OCI-LY7 (cell line): Measurements from ENCODE around the gene DUOX1. TPM values are rescaled to one million over a fixed set of nuclear protein-coding genes. Genes with fewer than 3 reads are reported as not detected.

Source experiments
- BruUV-seq: library from RNA; stranded (reverse); fragments of 400-500 nt; replicated peaks from 2 replicates; lab custom pipeline; 2021; lab: Mats Ljungman, UMichigan
- CTCF ChIA-PET: fragments of 300-600 bp; sonication (Branson Sonifier 250); formaldehyde crosslinking; loops from one replicate; lab custom pipeline; 2022; ENCODE audit warnings: antibody characterized with exemption; ENCODE audit not compliant: unreplicated experiment; lab: Charles Lee
- POLR2A ChIA-PET: fragments of 300-600 bp; sonication (Branson Sonifier 250); formaldehyde crosslinking; loops from one replicate; lab custom pipeline; 2022; ENCODE audit warnings: antibody characterized with exemption; lab: Charles Lee
- DNase-seq: peaks from one replicate; pipeline ENCODE4 v3.0.0-alpha.2; 2015; ENCODE audit warnings: low spot score
- H2AFZ ChIP-seq: fragments of 200-600 bp; sonication (generic), shearing (Covaris generic); 2 replicates; pipeline ENCODE4 v1.6.1; 2014; ENCODE audit warnings: mild to moderate bottlenecking, antibody characterized with exemption, low read length, moderate library complexity
- H3K27ac ChIP-seq: fragments of 200-600 bp; sonication (generic); 2 replicates; pipeline ENCODE4 v1.5.1; 2014; ENCODE audit warnings: mixed run types, low read depth, mild to moderate bottlenecking, moderate library complexity, low read length, inconsistent platforms; ENCODE audit not compliant: poor library complexity, severe bottlenecking
- H3K36me3 ChIP-seq: fragments of 200-600 bp; sonication (generic); 2 replicates; pipeline ENCODE4 v1.6.1; 2014; ENCODE audit warnings: mild to moderate bottlenecking, antibody characterized with exemption, low read length, moderate library complexity, mixed read lengths; ENCODE audit not compliant: insufficient read depth
- H3K4me1 ChIP-seq: fragments of 200-600 bp; sonication (generic); 2 replicates; pipeline ENCODE4 v1.5.1; 2014; ENCODE audit warnings: mild to moderate bottlenecking, low read length; ENCODE audit not compliant: insufficient read depth, poor library complexity, severe bottlenecking
- H3K4me2 ChIP-seq: fragments of 200-600 bp; sonication (generic); 2 replicates; pipeline ENCODE4 v1.6.1; 2014; ENCODE audit warnings: mild to moderate bottlenecking, low read length
- H3K4me3 ChIP-seq: fragments of 200-600 bp; sonication (generic); 2 replicates; pipeline ENCODE4 v1.5.1; 2014; ENCODE audit warnings: mild to moderate bottlenecking, low read depth, low read length; ENCODE audit not compliant: poor library complexity, severe bottlenecking
- H3K79me2 ChIP-seq: fragments of 200-600 bp; sonication (generic); 2 replicates; pipeline ENCODE4 v1.6.1; 2016; ENCODE audit warnings: low read depth, mild to moderate bottlenecking, low read length, moderate library complexity, mixed read lengths; ENCODE audit not compliant: insufficient read depth
- H3K9me2 ChIP-seq: fragments of 200-600 bp; sonication (generic); 2 replicates; pipeline ENCODE4 v1.6.1; 2016; ENCODE audit warnings: mild to moderate bottlenecking, low read length, mixed read lengths; ENCODE audit not compliant: insufficient read depth
- H3K9me3 ChIP-seq: fragments of 200-600 bp; sonication (generic); 2 replicates; pipeline ENCODE4 v1.6.1; 2014; ENCODE audit warnings: mild to moderate bottlenecking, mixed run types, low read length, mixed read lengths
- H4K20me1 ChIP-seq: fragments of 200-600 bp; sonication (generic); 2 replicates; pipeline ENCODE4 v1.6.1; 2014; ENCODE audit warnings: mild to moderate bottlenecking, antibody characterized with exemption, low read length, moderate library complexity, mixed read lengths; ENCODE audit not compliant: insufficient read depth
- CTCF ChIP-seq: fragments of 200-600 bp; sonication (generic); conservative IDR thresholded peaks from 2 replicates; pipeline ENCODE4 v1.5.1; 2014; ENCODE audit warnings: mild to moderate bottlenecking, antibody characterized with exemption, low read length, moderate library complexity, mixed read lengths
- EZH2phosphoT487 ChIP-seq: fragments of 200-600 bp; sonication (generic); IDR thresholded peaks from 2 replicates; pipeline ENCODE4 v1.6.1; 2018; ENCODE audit warnings: low read depth, borderline replicate concordance, mild to moderate bottlenecking, mixed run types, antibody characterized with exemption, low read length, moderate library complexity, mixed read lengths
- intact Hi-C: fragments of 100-400 bp; cut with micrococcal nuclease; formaldehyde crosslinking; loops from one replicate; pipeline ENCODE4 v1.10.0; 2022; ENCODE audit not compliant: unreplicated experiment
- total RNA-seq, 2 experiments: library from RNA; depleted of rRNA in 1 of 2; stranded (reverse); fragments of >200 nt in 1 of 2; shearing (Covaris generic) in 1 of 2; gene quantifications; 2 replicates each; pipeline ENCODE4 v1.2.3, GENCODE V29; 2014 to 2022

DUOX1 gene
- total RNA-seq, 2 experiments from 2014 or later, result not detected

GRCh38 chr15:45097466-45097865, 32.3 kb upstream of the DUOX1 start:
- H3K79me2 ChIP-seq, result no peaks in the 10 kb centered on the region
- H3K4me3 ChIP-seq, result no peak overlapping the region
- no peaks in the 10 kb centered on the region for H3K9me3 ChIP-seq
- intact Hi-C loops, result no loop called here
- no TSS peak for BruUV-seq
- no peak for DNase-seq
- no peaks in the 10 kb centered on the region for H3K4me1 ChIP-seq
- H4K20me1 ChIP-seq, result no peaks in the 10 kb centered on the region
- H2AFZ ChIP-seq, result no peak overlapping the region
- ChIA-PET CTCF (no interaction called here), POLR2A (no interaction called here)
- no peaks in the 10 kb centered on the region for H3K9me2 ChIP-seq
- TF ChIP-seq EZH2phosphoT487 (no peak), CTCF (no peak)
- H3K36me3 ChIP-seq, result no peaks in the 10 kb centered on the region
- no peak overlapping the region for H3K27ac ChIP-seq
- H3K4me2 ChIP-seq, result no peak overlapping the region

- no peaks in the 10 kb centered on the region for H3K4me1 ChIP-seq
- H3K9me2 ChIP-seq, result no peaks in the 10 kb centered on the region
- intact Hi-C loops, result no loop called here
- no peaks in the 10 kb centered on the region for H3K79me2 ChIP-seq
- DNase-seq, result no peak
- H3K27ac ChIP-seq, result no peak overlapping the region
- no peak overlapping the region for H3K4me2 ChIP-seq
- H2AFZ ChIP-seq, result no peak overlapping the region
- no peak overlapping the region for H3K4me3 ChIP-seq
- ChIA-PET CTCF (no interaction called here), POLR2A (no interaction called here)
- H3K9me3 ChIP-seq, result no peaks in the 10 kb centered on the region
- no TSS peak for BruUV-seq
- H3K36me3 ChIP-seq, result no peaks in the 10 kb centered on the region
- no peak for TF ChIP-seq EZH2phosphoT487
- TF ChIP-seq CTCF, result no peak
- H4K20me1 ChIP-seq, result no peaks in the 10 kb centered on the region
Measured at GRCh38 chr15:45099549-45100165, 30.1 kb upstream of the DUOX1 start.

GRCh38 chr15:45100884-45101625, 28.7 kb upstream of the DUOX1 start:
- Histone ChIP-seq H4K20me1 (no peaks in the 10 kb centered on the region), H3K9me3 (no peaks in the 10 kb centered on the region), H3K4me1 (no peaks in the 10 kb centered on the region), H3K4me2 (no peak overlapping the region), H3K79me2 (no peaks in the 10 kb centered on the region), H3K4me3 (no peak overlapping the region), H2AFZ (no peak overlapping the region), H3K9me2 (no peaks in the 10 kb centered on the region), H3K27ac (no peak overlapping the region), H3K36me3 (no peaks in the 10 kb centered on the region)
- ChIA-PET CTCF (no interaction called here), POLR2A (interaction anchor here (0.6 kb wide), 1 partner anchor 528 kb away, joined by 6 read pairs; no protein-coding TSS in a partner anchor)
- no TSS peak for BruUV-seq
- no peak for TF ChIP-seq CTCF
- TF ChIP-seq EZH2phosphoT487, result no peak
- DNase-seq, result no peak
- intact Hi-C loops, result no loop called here
